ENCODE measurements around the gene CCNQ. TPM values are rescaled to one million over a fixed set of nuclear protein-coding genes. Genes with fewer than 3 reads are reported as not detected.

Gene CCNQ
- total and polyA plus RNA-seq, 2 of the 8 experiments (the other 6 are each of a cell fraction or from before 2014, with no cell fraction given): 16.6 to 32.1 TPM

- TF ChIP-seq CHD7 (IDR thresholded peaks at IDR 0.05; ENCODE audit: insufficient replicate concordance, low read length): no peak
- TF ChIP-seq TAF1 (IDR thresholded peaks at IDR 0.05; ENCODE audit: low read depth, low read length): no peak
- TF ChIP-seq ZNF274 (IDR thresholded peaks at IDR 0.05; ENCODE audit: borderline replicate concordance, extremely low read depth, low read length): no peak
- TF ChIP-seq BRCA1 (IDR thresholded peaks at IDR 0.05; ENCODE audit: low read depth, low read length): no peak
- TF ChIP-seq CTCF (IDR thresholded peaks at IDR 0.05; ENCODE audit: control extremely low read depth in 1 of 3, insufficient read depth in 1 of 3, low read depth in 1 of 3, low read length in 3 of 3): no peak
- TF ChIP-seq, protein P1, sequence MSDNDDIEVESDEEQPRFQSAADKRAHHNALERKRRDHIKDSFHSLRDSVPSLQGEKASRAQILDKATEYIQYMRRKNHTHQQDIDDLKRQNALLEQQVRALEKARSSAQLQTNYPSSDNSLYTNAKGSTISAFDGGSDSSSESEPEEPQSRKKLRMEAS (IDR thresholded peaks at IDR 0.05): no peak
- TF ChIP-seq JUND (IDR thresholded peaks at IDR 0.05; ENCODE audit: low read length): no peak
- TF ChIP-seq CBX8 (IDR thresholded peaks at IDR 0.05; ENCODE audit: borderline replicate concordance, low read depth, low read length): no peak
Measured at GRCh38 chrX:153592091-153592833, 6.7 kb downstream of the CCNQ start (continued).

Measured in H1 (cell line).